HFF-Myc (cell line): ENCODE measurements around the gene DNAH9.

Source experiments
- DNase-seq: peaks from one replicate; pipeline ENCODE4 v3.0.0-alpha.2; 2011; ENCODE audit warnings: low read depth; ENCODE audit errors: extremely low read depth
- H3K4me3 ChIP-seq: replicated peaks from 2 replicates; pipeline ENCODE4 v1.5.1; 2011; ENCODE audit warnings: low read depth, mild to moderate bottlenecking, control low read depth, low read length
- TF ChIP-seq, protein P1 (sequence below): IDR thresholded peaks from 2 replicates; pipeline ENCODE4 v1.5.1; 2012; ENCODE audit warnings: mild to moderate bottlenecking, low read depth, low read length, control low read depth; ENCODE audit errors: missing control alignments

Gene DNAH9

DNA sequence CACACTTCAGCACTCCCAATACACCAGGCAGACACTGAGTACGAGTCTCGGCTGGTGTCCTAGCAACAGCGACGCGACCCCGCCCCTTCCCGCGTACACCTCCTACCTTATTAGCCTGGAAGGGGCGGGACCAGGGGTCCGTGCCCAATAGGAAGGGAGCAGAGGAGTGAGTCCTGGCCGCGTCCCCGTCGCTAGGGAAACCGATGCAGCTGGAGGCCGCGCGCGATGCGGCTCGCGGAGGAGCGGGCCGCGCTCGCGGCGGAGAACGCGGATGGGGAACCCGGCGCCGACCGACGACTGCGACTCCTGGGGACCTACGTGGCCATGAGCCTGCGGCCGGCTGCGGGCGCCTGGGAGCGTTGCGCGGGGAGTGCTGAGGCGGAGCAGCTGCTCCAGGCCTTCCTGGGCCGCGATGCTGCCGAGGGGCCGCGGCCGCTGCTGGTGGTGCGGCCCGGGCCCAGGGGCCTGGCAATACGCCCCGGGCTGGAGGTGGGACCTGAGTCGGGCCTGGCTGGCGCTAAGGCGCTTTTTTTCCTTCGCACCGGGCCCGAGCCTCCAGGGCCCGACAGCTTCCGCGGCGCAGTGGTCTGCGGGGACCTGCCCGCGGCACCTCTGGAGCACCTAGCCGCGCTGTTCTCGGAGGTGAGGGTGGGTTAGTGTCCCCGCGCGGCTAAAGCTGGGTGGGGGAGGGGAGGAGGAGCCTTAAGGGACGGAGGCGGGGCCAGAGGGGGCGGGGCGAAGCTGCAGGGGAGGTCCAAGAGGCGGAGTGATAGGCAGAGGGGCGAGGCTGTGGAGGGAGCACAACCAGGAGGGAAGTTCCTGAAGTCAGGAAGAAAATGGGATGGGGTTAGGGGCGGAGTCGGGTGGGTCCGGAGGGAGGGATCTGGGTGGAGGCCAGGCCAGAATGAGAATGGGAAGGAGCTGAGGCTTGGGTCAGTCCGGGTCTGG lies at the start of gene DNAH9:
DNAH9 (plus strand) TSS at position 197 of the 948 bp plus-strand sequence; CDS start at position 226, 29 bp downstream.
- peak; percentile 0 for DNase-seq
- TF ChIP-seq, protein P1, sequence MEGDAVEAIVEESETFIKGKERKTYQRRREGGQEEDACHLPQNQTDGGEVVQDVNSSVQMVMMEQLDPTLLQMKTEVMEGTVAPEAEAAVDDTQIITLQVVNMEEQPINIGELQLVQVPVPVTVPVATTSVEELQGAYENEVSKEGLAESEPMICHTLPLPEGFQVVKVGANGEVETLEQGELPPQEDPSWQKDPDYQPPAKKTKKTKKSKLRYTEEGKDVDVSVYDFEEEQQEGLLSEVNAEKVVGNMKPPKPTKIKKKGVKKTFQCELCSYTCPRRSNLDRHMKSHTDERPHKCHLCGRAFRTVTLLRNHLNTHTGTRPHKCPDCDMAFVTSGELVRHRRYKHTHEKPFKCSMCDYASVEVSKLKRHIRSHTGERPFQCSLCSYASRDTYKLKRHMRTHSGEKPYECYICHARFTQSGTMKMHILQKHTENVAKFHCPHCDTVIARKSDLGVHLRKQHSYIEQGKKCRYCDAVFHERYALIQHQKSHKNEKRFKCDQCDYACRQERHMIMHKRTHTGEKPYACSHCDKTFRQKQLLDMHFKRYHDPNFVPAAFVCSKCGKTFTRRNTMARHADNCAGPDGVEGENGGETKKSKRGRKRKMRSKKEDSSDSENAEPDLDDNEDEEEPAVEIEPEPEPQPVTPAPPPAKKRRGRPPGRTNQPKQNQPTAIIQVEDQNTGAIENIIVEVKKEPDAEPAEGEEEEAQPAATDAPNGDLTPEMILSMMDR, result no peak
- no peak within 1 kb of the TSS for H3K4me3 ChIP-seq

DNA sequence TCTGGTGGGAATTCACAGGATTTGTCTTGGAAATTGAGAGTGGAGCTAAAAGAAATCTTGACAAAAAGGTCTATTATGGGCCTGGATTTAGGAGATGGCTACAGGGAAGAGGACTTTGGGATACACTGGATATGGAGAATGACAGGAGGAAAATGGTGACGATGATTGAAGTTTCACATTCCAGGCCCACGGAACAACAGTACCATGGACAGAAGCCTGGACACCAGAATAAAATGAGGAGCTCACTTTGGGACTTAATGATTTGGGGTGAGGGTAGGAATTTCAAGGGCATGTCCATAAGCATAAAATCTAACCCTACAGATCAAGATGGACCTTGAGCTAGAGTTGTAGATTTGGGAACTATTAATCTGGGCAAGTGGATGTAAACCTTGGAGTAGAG lies 47.8 kb upstream of the DNAH9 start:
- H3K4me3 ChIP-seq, result no peak overlapping the region
- DNase-seq, result no peak
- TF ChIP-seq, protein P1, result no peak

DNA sequence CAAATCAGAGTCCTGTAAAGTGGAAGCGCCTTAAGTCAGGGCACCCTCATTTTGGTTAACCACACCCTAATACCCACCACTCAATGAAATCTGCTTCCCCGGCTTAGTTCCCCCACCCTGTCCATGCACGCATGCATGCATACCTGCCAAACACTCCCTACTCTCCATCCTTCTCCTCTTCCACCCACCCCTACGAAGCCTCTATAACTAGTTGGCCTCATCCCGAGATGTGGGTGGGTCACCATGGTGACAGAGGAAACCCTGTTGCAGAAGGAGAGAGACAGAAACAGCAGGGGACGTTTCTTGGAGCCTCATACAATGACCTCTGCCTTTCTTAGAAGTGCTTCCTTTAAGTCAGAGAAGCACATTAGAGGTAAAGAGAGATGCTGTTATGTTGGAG lies 46.8 kb upstream of the DNAH9 start:
- DNase-seq, result no peak
- TF ChIP-seq, protein P1, result no peak
- no peak overlapping the region for H3K4me3 ChIP-seq

DNA sequence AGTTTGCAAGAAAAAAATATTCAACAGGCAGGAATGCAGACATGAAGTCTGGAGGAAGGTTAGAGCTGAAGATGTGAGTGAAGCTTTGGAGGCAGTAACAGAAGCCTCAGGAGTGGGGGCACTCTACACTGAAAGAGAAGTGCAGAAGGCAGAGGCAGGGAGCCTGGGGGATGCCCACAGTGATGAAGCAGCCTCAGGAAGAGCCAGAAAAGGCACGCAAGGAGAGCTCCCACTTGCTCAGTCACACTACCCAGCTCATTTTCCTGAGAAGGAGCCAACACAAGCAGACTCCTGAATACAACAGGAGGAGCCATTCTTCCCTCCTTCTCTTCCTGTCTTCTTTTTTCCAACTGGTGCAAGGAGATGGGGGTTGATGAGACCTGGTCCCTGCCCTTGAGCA lies 45.1 kb upstream of the DNAH9 start:
- TF ChIP-seq, protein P1, result no peak
- no peak for DNase-seq
- no peak overlapping the region for H3K4me3 ChIP-seq

DNA sequence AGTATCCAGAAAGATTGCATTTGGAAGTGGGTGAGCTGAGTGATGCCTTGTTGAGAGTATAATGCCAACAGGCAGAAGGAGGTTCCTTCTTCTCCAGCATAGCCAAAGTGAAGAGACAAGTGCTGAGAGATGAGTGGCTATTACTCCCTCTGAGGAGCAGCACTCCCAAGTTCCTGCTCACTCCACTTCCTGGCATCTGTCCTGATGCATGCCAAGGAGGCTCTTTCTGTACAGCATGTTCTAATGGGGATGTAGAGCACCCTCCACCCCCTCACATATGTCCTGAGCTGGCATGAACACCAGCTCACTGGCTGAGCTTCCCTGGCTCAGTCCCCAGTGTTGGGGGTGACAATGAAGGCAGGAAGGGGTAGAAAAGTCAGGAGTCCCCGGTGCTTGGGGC lies 44.2 kb upstream of the DNAH9 start:
- no peak for DNase-seq
- TF ChIP-seq, protein P1, result no peak

DNA sequence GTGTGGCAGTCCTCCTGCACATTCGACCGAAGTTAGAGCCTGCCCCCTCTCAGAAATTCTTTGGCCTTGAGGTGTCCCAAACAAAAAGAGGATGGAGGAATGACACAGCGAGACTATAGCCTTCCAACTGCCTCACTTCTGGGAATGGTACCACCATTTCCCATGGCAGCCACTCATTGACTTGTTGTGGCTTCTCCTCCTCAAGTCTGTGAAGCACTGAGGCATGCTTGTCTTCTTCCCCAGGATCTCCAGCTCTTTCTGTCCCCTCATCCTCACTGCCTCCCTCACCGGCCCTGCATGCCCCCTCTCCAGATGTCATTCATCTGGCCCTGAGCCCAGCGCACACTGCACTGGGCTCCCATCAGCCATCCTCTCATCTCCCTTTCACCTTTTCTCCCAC lies 43.7 kb upstream of the DNAH9 start:
- H3K4me3 ChIP-seq, result no peak overlapping the region
- TF ChIP-seq, protein P1, result no peak
- no peak for DNase-seq

More for the DNA sequence above, 44.2 kb upstream of the DNAH9 start:
- no peak overlapping the region for H3K4me3 ChIP-seq
